Fibroblast of skin of left quadriceps (primary cell): ENCODE measurements around the gene PRKG1.
A peak's percentile ranks its signal among the peaks of the same experiment; 100 is the strongest.
"Not testable (repeated sequence)": the region's sequence is repeated elsewhere in the genome, so short reads cannot be mapped to it uniquely, and the experiment has no call there.

Experiments used
- DNase-seq, 2 experiments: peaks; one replicate each; pipeline ENCODE4 v3.0.0-alpha.2; 2013; ENCODE audit warnings: low read depth in 2 of 2

The PRKG1 gene

DNA sequence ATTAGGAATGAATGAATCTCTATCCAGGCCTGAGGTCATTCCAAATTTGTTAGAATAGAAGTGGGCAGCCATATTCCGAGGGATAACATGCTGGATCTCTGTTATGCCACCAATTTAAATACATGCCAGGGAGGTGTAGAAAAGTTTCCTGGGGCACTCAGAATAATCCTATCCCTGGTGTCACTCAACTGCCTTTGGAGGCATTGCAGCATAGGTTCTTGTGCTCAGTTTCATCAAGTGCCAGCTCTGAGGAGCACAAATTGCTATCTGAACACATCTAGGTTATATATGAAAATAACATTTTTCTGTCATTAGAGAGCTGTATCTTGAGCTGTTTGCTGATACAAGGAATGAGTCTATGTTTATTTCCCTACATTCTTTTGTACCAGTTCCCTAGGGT is 427.8 kb downstream of the PRKG1 start:
- no peak for DNase-seq

- no peak for DNase-seq
Measured at GRCh38 chr10:51503378-51503777, 429.1 kb downstream of the PRKG1 start.

DNA sequence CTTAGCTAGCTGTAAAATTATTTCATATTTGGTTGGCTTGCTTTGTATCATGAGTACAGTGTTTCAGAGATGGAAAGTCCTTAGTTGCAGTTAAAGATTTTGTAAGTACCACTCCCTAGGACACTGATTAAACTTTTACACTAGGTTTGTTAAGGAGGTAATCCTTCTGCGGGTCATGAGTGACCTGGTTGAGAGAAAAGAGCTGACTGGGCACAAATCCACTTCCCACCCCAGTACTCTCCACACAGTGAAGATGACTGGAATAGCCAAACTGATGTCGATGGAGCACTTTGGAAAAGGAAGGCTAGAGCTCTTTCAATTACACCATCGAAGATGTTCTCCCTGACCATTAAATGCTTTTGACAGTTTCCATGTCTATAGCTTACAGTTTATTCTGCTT is 433.2 kb downstream of the PRKG1 start:
- DNase-seq, result no peak

DNA sequence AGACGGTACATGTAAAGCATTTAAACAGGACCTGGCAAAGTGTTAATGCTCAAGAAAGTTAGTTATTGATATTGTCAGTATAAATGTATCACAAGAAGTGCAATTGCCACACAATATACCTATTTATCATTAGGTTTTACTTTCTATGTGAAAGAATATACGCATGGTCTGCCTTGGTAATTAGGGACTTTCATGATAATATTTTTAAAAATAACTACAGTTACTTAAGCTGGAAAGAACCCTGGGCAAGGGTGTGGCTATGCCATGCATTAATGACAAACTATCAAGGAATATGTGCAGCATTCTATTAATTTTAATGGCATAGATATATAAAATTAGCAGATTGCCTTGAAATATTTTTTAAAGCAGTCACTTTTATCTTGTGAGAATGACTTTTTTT is 433.9 kb downstream of the PRKG1 start:
- DNase-seq, result no peak

DNA sequence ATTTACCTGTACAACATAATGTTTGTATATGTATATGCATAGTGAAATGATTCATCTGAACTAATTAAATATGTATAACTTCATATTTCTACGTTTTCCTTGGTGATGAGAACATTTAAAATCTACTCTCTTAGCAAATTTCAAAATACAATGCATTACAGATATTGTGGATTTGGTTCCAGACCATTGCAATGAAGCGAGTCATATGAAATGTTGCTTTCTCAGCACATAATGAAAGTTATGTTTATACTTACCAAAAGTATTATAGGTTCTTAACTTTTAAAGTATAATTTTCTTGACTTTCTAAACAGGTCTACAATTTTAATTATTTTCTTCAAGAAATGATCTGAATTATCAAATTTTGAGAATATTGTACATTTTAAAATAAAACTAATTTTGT is 435.9 kb downstream of the PRKG1 start:
- peak; percentile 3 to 13 for DNase-seq

GRCh38 chr10:51521605-51522004 is 447.3 kb downstream of the PRKG1 start:
- DNase-seq, result no peak

- no peak for DNase-seq
Measured at GRCh38 chr10:51522858-51523257, 448.6 kb downstream of the PRKG1 start.

DNA sequence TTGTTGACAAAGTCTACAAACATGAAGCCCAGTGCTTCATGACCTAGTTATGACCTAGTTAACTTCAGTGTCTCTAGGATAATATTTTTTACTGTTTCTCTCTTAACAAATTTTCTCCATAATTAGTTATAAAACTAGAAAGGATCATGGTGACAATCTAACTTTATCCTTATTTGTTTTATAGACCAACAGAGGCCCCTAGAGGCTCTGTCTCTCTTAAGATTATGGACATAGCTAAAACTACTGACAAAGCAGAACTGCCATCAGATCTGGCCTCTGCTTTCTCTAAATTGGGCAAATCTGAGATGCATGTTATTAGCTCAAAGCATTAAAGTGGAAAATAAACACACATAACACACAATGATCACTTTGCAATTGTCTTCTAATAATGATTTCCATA is 449.2 kb downstream of the PRKG1 start:
- DNase-seq, result no peak

GRCh38 chr10:51524041-51524440 is 449.8 kb downstream of the PRKG1 start:
- peak; percentile 34 to 37 for DNase-seq

GRCh38 chr10:51527522-51528219 is 453.4 kb downstream of the PRKG1 start:
- DNase-seq, result no peak

DNA sequence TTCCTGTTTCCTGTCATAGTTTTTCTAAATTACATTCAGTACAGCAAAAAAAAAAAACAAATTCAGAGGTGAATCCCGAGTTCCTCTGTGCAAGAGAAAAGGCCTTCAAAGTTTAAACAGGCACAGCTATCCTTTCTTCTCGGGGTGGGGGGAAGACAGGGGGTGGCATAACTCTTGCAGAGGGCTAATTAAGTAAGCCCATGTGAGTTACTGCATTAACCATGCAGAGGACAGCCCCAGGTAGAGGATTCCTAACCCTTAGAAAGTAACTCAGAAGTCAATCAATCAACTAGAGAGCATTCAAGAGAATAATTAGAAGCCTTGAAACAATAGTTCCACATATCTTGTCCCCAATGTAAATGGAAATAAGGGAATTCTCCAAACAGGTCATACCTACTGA is 454.2 kb downstream of the PRKG1 start:
- no peak for DNase-seq

- no peak for DNase-seq
Measured at GRCh38 chr10:51530541-51530940, 456.3 kb downstream of the PRKG1 start.

GRCh38 chr10:51532044-51532443 is 457.8 kb downstream of the PRKG1 start:
- no peak for DNase-seq

- DNase-seq, result no peak
Measured at GRCh38 chr10:51542853-51543252, 468.6 kb downstream of the PRKG1 start.

DNA sequence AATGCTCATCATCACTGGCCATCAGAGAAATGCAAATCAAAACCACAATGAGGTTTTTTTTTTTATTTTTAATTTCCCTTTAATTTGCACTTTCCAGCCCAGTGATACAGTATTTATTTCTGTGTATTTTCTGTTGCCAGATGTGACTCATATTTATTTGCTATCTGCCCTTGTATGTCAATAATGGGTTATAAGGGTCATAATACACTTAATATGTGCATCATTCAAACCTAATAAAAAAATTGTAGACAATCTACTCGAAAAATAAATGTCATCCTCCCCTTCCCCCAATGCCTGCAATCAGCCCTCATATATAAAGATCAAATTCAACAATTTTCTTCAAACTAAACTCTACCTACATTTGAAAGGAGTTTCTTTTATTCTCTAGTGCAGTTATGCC is 470.6 kb downstream of the PRKG1 start:
- DNase-seq, result no peak

- DNase-seq, result no peak
Measured at GRCh38 chr10:51547941-51548340, 473.7 kb downstream of the PRKG1 start.

DNA sequence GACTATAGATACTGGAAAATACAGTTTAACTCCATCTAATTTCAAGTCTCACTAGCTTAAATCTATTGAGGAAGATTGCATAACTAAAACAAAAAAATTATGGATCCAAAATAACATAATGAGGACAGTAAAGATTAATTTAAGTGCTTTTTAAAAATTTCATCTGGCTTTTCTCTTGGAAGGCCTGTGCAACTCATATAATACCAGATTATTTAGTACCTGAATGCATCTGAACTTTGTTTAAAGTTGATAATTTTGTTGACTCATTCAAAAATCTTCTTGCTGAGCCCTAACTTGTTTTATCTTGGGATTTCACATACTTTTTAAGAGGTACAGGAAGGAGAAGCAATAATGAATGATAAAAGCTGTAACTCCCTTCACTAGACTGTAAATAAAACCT is 478.6 kb downstream of the PRKG1 start:
- no peak for DNase-seq

GRCh38 chr10:51564896-51565510 is 490.7 kb downstream of the PRKG1 start:
- no peak for DNase-seq

DNA sequence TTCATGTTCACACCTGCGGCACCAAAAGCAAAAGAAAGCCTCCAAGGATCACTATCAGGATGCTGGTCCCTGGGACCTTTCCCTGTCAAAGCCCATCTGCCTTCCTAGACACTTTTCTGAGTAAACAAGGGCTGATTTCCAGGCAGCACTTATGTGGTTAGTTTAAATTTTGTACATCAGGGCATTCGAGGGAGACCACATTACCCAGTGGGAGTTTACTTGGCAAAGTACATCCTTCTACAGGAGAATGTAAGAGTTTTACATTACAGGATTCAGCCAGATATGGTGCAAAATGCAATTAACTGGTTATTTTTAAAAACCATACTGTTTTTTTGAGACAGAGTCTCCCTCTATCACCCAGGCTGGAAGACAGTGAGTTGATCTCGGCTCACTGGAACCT is 493.0 kb downstream of the PRKG1 start:
- DNase-seq, result no peak

GRCh38 chr10:51569467-51569866 is 495.2 kb downstream of the PRKG1 start:
- no peak for DNase-seq

DNA sequence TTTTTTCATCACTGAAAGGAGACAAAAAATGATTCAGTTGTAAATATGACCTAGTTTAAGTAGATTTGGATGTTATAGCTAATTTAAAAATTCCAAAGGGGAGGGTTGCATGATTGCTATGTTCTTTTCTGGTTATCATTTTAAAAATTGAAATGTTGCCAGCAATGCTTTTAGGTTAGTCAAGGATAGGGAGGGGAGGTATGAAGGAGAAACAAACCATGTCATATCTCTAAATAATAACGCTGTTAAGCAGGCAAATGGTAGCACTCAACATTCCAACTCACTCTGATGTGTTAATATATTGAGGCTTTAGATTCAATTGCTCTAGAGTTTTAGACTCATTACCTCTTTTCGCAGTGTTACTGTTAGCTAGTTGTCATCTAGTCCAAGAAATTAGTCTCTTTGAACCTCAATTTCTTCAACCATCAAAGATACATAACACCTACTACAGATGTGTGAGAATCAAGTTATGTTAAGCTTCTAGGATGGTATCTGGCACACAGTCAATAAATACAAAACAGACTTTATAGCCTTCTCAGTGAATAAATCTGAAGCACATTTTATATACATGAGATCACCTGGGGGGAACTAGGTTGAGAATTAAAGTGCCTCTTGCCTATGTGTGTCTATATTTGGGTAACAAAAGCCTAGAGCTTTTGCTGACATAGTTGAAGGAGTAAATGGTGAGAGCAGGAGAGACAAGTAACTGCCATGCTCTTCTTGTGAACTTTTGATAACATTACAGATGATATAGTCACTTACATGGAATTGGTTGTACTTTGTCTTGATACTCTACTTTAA is 500.2 kb downstream of the PRKG1 start:
- DNase-seq, result peak in 1 of 2 experiments; percentile 15

GRCh38 chr10:51581196-51581595 is 506.9 kb downstream of the PRKG1 start:
- DNase-seq, result not testable (repeated sequence)

GRCh38 chr10:51583976-51584375 is 509.7 kb downstream of the PRKG1 start:
- DNase-seq, result no peak
